Neural cell (in vitro differentiated cells): Measurements from ENCODE around the gene EML4. TPM values are rescaled to one million over a fixed set of nuclear protein-coding genes. Genes with fewer than 3 reads are reported as not detected.
"Not testable (repeated sequence)": the region's sequence is repeated elsewhere in the genome, so short reads cannot be mapped to it uniquely, and the experiment has no call there.

Experiments used
- H2AFZ ChIP-seq: fragments of 200-600, 300-800 bp; sonication (generic), shearing (Covaris generic); 2 replicates; pipeline ENCODE4 v1.6.0; 2014; ENCODE audit warnings: low read depth, mild to moderate bottlenecking, antibody characterized with exemption, low read length, moderate library complexity
- H3F3A ChIP-seq: fragments of 200-600 bp; shearing (Covaris generic); 2 replicates; pipeline ENCODE4 v1.6.1; 2016; ENCODE audit warnings: mild to moderate bottlenecking, moderate library complexity, mixed read lengths, antibody characterized with exemption, low read length; ENCODE audit not compliant: insufficient read depth, poor library complexity, severe bottlenecking
- H3K27ac ChIP-seq: fragments of 200-600, 300-800 bp; sonication (generic), shearing (Covaris generic); 2 replicates; pipeline ENCODE4 v1.5.1; 2014; ENCODE audit warnings: mild to moderate bottlenecking, low read length, moderate library complexity
- H3K27me3 ChIP-seq: fragments of 300-800, 200-600 bp; sonication (generic), shearing (Covaris generic); 2 replicates; pipeline ENCODE4 v1.6.0; 2014; ENCODE audit warnings: mild to moderate bottlenecking, low read depth, low read length, moderate library complexity; ENCODE audit not compliant: insufficient read depth
- H3K36me3 ChIP-seq: fragments of 300-800, 200-600 bp; sonication (generic), shearing (Covaris generic); 2 replicates; pipeline ENCODE4 v1.5.1; 2014; ENCODE audit warnings: mild to moderate bottlenecking, antibody characterized with exemption, low read length, moderate library complexity; ENCODE audit not compliant: insufficient read depth
- H3K4me2 ChIP-seq: fragments of 300-800, 200-600 bp; sonication (generic), shearing (Covaris generic); 2 replicates; pipeline ENCODE4 v1.6.0; 2014; ENCODE audit warnings: mild to moderate bottlenecking, low read length
- H3K4me3 ChIP-seq: fragments of 300-800, 200-600 bp; sonication (generic), shearing (Covaris generic); 2 replicates; pipeline ENCODE4 v1.5.1; 2014; ENCODE audit warnings: mild to moderate bottlenecking, low read length, moderate library complexity
- H3K79me2 ChIP-seq: fragments of 200-600 bp; shearing (Covaris generic); replicated peaks from 2 replicates; pipeline ENCODE4 v1.6.0; 2014; ENCODE audit warnings: mild to moderate bottlenecking, low read length, moderate library complexity; ENCODE audit not compliant: insufficient read depth
- H3K9ac ChIP-seq: fragments of 300-800, 200-600 bp; sonication (generic), shearing (Covaris generic); 2 replicates; pipeline ENCODE4 v1.6.1; 2016; ENCODE audit warnings: mild to moderate bottlenecking, low read length, mixed read lengths
- H3K9me2 ChIP-seq: fragments of 200-600 bp; shearing (Covaris generic); 2 replicates; pipeline ENCODE4 v1.6.1; 2016; ENCODE audit warnings: mild to moderate bottlenecking, low read length, mixed read lengths; ENCODE audit not compliant: insufficient read depth
- H3K9me3 ChIP-seq: fragments of 200-600, 300-800 bp; sonication (generic), shearing (Covaris generic); 2 replicates; pipeline ENCODE4 v1.6.1; 2016; ENCODE audit warnings: mild to moderate bottlenecking, mixed run types, low read length, moderate library complexity, mixed read lengths
- H4K20me1 ChIP-seq: fragments of 200-600 bp; shearing (Covaris generic); 2 replicates; pipeline ENCODE4 v1.6.1; 2016; ENCODE audit warnings: mild to moderate bottlenecking, mixed run types; ENCODE audit not compliant: insufficient read depth
- CTCF ChIP-seq: fragments of 450-650 bp; IDR thresholded peaks from 2 replicates; pipeline ENCODE4 v1.5.1; 2014; ENCODE audit warnings: antibody characterized with exemption, mild to moderate bottlenecking, moderate library complexity; ENCODE audit not compliant: poor library complexity, severe bottlenecking
- EP300 ChIP-seq: fragments of 450-650 bp; conservative IDR thresholded peaks from 2 replicates; pipeline ENCODE4 v1.6.1; 2014; ENCODE audit warnings: antibody characterized with exemption, mild to moderate bottlenecking, moderate library complexity; ENCODE audit not compliant: poor library complexity, severe bottlenecking
- EZH2 ChIP-seq: fragments of 200-600, 300-800 bp; shearing (Covaris generic), sonication (generic); IDR thresholded peaks from 2 replicates; pipeline ENCODE4 v1.6.1; 2014; ENCODE audit warnings: antibody characterized with exemption, low read length, borderline replicate concordance, mild to moderate bottlenecking; ENCODE audit not compliant: insufficient read depth, poor library complexity, severe bottlenecking
- MXI1 ChIP-seq: fragments of 450-650 bp; conservative IDR thresholded peaks from 2 replicates; pipeline ENCODE4 v1.6.1; 2014; ENCODE audit warnings: antibody characterized with exemption, mild to moderate bottlenecking; ENCODE audit not compliant: poor library complexity, severe bottlenecking
- POLR2AphosphoS5 ChIP-seq: IDR thresholded peaks from 2 replicates; pipeline ENCODE4 v1.6.1; 2012
- RAD21 ChIP-seq: fragments of 450-650 bp; conservative IDR thresholded peaks from 2 replicates; pipeline ENCODE4 v1.6.1; 2014; ENCODE audit warnings: antibody characterized with exemption, mild to moderate bottlenecking, moderate library complexity
- REST ChIP-seq: IDR thresholded peaks from 2 replicates; pipeline ENCODE4 v1.6.1; 2012; ENCODE audit warnings: borderline replicate concordance
- SMC3 ChIP-seq: fragments of 450-650 bp; conservative IDR thresholded peaks from 2 replicates; pipeline ENCODE4 v1.6.1; 2014; ENCODE audit warnings: antibody characterized with exemption, mild to moderate bottlenecking, moderate library complexity; ENCODE audit not compliant: poor library complexity
- TAF1 ChIP-seq: IDR thresholded peaks from 2 replicates; pipeline ENCODE4 v1.6.1; 2012; ENCODE audit warnings: low read depth
- polyA plus RNA-seq: library from polyadenylated mRNA; depleted of rRNA; stranded (reverse); fragments of >200 nt; gene quantifications from 2 replicates; pipeline ENCODE4 v1.2.3, GENCODE V29; 2014

Gene EML4
- polyA plus RNA-seq, 1 donor from 2014 or later = 33.9 TPM

GRCh38 chr2:42270757-42271156 is 101.6 kb downstream of the EML4 start:
- no peaks in the 10 kb centered on the region for H3K36me3 ChIP-seq
- no peak overlapping the region for H3K27ac ChIP-seq
- no peak overlapping the region for H3K9ac ChIP-seq
- no peaks in the 10 kb centered on the region for H4K20me1 ChIP-seq
- no peak for TF ChIP-seq TAF1
- TF ChIP-seq POLR2AphosphoS5 = no peak
- no peak for TF ChIP-seq REST
- no peak for TF ChIP-seq SMC3
- no peak for TF ChIP-seq RAD21
- TF ChIP-seq EZH2 = no peak
- no peak for TF ChIP-seq EP300
- no peak for TF ChIP-seq CTCF
- TF ChIP-seq MXI1 = no peak
- H3K4me3 ChIP-seq = no peak overlapping the region
- no peaks in the 10 kb centered on the region for H3F3A ChIP-seq
- H3K27me3 ChIP-seq = no peaks in the 10 kb centered on the region
- H3K9me3 ChIP-seq = no peaks in the 10 kb centered on the region
- no peak overlapping the region for H3K4me2 ChIP-seq
- H3K9me2 ChIP-seq = no peaks in the 10 kb centered on the region
- no peak overlapping the region for H2AFZ ChIP-seq
- H3K79me2 ChIP-seq = no peaks in the 10 kb centered on the region

GRCh38 chr2:42271246-42271645 is 102.1 kb downstream of the EML4 start:
- not testable (repeated sequence) for H3K4me3 ChIP-seq, H3K27me3 ChIP-seq, H3K9me3 ChIP-seq, H3K9me2 ChIP-seq, H4K20me1 ChIP-seq, H3K27ac ChIP-seq, H3K79me2 ChIP-seq, H3K4me2 ChIP-seq, H3K36me3 ChIP-seq, H3K9ac ChIP-seq, H3F3A ChIP-seq, H2AFZ ChIP-seq

GRCh38 chr2:42274863-42275262 is 105.7 kb downstream of the EML4 start:
- Histone ChIP-seq H3K79me2 (no peaks in the 10 kb centered on the region), H2AFZ (no peak overlapping the region), H3K9me2 (no peaks in the 10 kb centered on the region), H3F3A (no peaks in the 10 kb centered on the region), H3K4me2 (no peak overlapping the region), H3K9ac (no peak overlapping the region), H3K36me3 (no peaks in the 10 kb centered on the region), H3K9me3 (no peaks in the 10 kb centered on the region), H3K27me3 (no peaks in the 10 kb centered on the region), H3K4me3 (no peak overlapping the region), H4K20me1 (no peaks in the 10 kb centered on the region), H3K27ac (no peak overlapping the region)
- TF ChIP-seq CTCF (no peak), EZH2 (no peak), REST (no peak), RAD21 (no peak), MXI1 (no peak), EP300 (no peak), SMC3 (no peak), TAF1 (no peak), POLR2AphosphoS5 (no peak)
